NB4 (cell line): ENCODE data around the gene ATP9B.

Experiments
- DNase-seq: peaks from one replicate; pipeline ENCODE4 v3.0.0; 2010; ENCODE audit warnings: low read depth
- H3K4me3 ChIP-seq: one replicate; pipeline ENCODE4 v1.5.1; 2011; ENCODE audit warnings: mild to moderate bottlenecking, low read depth, low read length, moderate library complexity
- MYC ChIP-seq: IDR thresholded peaks from 2 replicates; pipeline ENCODE4 v1.6.1; 2011; ENCODE audit warnings: low read depth, low read length
- POLR2A ChIP-seq: IDR thresholded peaks from 2 replicates; pipeline ENCODE4 v1.6.1; 2011; ENCODE audit warnings: mild to moderate bottlenecking; ENCODE audit not compliant: insufficient read length; ENCODE audit errors: extremely low read depth
- TF ChIP-seq, protein P1 (sequence below): IDR thresholded peaks from 2 replicates; pipeline ENCODE4 v1.6.1; 2011; ENCODE audit warnings: low read depth, low read length
- TF ChIP-seq, protein P2 (sequence below): IDR thresholded peaks from one replicate; pipeline ENCODE4 v1.5.1; 2012; ENCODE audit warnings: low read depth, low read length

ATP9B gene

DNA sequence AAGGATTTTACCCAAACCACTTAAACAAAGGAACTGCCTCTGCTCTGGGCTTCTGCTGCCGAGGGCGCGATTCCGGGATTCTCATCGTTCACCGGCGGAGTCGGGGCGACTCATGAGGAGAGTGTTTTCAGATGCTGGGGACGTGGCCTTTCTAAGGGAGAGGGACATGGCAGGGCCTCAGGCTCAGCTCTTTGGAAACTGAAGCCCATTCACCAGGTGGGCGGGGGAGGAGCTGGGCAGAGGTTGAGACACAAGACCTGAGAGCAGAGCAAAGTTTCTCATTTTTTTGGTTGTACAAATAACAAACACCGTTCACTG lies 356.3 kb downstream of the ATP9B start:
- H3K4me3 ChIP-seq: no peak overlapping the region
- DNase-seq: no peak
- TF ChIP-seq POLR2A (no peak), MYC (no peak)
- TF ChIP-seq, protein P1, sequence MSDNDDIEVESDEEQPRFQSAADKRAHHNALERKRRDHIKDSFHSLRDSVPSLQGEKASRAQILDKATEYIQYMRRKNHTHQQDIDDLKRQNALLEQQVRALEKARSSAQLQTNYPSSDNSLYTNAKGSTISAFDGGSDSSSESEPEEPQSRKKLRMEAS: no peak
- TF ChIP-seq, protein P2, sequence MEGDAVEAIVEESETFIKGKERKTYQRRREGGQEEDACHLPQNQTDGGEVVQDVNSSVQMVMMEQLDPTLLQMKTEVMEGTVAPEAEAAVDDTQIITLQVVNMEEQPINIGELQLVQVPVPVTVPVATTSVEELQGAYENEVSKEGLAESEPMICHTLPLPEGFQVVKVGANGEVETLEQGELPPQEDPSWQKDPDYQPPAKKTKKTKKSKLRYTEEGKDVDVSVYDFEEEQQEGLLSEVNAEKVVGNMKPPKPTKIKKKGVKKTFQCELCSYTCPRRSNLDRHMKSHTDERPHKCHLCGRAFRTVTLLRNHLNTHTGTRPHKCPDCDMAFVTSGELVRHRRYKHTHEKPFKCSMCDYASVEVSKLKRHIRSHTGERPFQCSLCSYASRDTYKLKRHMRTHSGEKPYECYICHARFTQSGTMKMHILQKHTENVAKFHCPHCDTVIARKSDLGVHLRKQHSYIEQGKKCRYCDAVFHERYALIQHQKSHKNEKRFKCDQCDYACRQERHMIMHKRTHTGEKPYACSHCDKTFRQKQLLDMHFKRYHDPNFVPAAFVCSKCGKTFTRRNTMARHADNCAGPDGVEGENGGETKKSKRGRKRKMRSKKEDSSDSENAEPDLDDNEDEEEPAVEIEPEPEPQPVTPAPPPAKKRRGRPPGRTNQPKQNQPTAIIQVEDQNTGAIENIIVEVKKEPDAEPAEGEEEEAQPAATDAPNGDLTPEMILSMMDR: no peak

DNA sequence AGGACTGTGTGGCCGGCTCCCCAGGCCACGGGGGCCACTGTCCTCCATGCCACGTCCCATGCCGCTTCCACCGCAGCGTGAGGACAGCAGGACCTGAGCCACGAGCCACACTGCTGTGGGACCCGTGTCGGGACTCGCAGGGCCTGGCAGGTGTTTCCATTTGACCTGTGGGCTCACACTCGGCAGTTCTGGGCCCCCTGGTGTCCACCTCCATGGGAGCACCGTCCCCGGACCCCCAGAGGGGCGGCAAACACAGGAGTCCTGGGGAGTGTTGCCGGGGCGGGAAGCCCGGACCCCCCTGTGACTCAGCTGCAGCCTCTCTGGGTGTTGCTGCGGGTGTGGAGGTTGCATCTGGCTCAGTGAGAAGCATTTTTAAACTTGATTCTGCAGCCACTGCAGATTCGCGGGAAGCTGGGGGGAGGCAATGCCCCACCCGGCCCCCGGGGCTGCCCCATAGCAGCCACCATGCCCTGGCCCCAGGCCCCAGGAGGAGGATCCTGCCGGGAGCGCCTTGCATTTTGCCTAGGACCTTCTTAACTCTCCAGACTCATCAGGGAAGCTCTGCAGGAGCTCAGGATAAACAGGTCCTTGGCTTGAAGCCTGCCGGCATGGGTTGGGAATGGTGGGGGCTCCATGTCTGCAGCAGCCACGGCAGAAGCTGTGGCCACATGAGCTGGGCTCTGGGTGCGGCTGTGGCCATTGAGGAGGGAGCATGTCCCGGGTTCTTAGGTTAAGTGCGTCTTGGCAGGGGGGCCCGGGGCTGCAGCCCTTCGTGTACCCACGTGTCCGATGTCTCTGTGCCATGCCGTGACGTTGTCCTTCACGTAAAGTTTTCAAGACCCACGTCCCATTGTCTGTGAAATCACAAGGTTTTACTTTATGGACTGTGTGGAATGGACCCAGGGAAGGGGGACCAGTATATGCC lies 357.4 kb downstream of the ATP9B start:
- TF ChIP-seq, protein P2: no peak
- TF ChIP-seq, protein P1: no peak
- TF ChIP-seq POLR2A (no peak), MYC (no peak)
- DNase-seq: no peak
- H3K4me3 ChIP-seq: no peak overlapping the region

DNA sequence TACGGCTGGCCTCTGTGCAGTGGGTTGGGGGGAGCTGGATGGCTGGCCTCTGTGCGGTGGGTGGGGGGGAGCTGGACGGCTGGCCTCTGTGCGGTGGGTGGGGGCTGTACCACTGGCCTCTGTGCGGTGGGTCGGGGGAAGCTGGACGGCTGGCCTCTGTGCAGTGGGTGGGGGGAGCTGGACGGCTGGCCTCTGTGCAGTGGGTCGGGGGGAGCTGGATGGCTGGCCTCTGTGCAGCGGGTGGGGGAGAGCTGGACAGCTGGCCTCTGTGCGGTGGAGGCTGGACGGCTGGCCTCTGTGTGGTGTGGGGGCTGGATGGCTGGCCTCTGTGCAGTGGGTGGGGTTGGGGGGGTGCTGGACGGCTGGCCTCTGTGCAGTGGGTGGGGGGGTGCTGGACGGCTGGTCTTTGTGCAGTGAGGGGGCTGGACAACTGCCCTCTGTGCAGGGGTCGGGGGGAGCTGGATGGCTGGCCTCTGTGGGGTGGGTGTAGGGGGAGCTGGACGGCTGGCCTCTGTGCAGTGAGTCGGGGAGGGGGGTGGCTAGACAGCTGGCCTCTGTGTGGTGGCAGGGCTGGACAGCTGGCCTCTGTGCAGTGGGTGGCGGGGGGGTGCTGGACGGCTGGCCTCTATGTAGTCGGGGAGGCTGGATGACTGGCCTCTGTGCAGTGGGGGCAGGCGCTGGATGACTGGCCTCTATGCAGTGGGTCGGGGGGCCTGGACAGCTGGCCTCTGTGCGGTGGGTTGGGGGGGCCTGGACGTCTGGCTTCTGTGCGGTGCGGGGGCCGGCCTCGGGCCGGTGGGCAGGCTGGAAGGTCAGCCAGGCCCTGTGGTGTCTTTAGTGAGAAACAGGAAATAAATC lies 358.4 kb downstream of the ATP9B start:
- TF ChIP-seq, protein P2: no peak
- no peak for TF ChIP-seq MYC
- no peak for TF ChIP-seq POLR2A
- TF ChIP-seq, protein P1: no peak
- DNase-seq: no peak

More for the DNA sequence above, 358.4 kb downstream of the ATP9B start:
- H3K4me3 ChIP-seq: no peak overlapping the region
